Fibroblast of upper back skin (primary cell): Measurements from ENCODE around the gene CP.
"Not testable (repeated sequence)": the region's sequence is repeated elsewhere in the genome, so short reads cannot be mapped to it uniquely, and the experiment has no call there.

Experiments
- DNase-seq: peaks from one replicate; pipeline ENCODE4 v3.0.0-alpha.2; 2013

The CP gene

DNA sequence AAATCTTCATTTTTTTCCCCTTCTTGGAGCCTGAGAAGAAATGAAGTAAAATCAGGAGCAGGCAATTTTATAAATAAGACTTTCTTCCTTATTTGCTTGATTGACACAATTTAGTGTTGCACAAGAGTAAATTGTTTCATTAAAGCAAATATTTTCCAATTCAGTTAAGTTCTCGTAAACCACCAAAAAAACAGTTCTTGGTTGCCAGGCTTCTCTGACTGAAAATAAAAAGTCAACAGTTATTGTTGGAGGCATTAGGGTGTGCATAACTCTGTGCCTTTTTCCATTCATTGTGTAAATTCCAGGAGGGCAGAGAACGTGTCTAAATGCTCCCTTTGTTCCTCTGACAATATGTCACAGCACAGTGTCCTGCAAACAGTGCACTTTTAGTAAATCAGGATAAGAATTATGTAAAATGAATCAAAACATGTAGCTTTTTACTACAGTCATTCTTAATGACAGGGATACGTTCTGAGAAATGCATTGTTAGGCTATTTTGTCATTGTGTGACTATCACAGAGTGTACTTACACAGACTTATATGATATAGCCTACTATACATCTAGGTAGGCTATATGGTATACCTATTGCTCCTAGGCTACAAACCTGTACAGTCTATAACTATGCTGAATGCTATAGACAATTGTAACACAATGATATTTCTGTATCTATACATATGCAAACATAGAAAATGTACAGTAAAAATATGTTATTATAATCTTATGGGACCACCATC, at the start of gene CP:
Gene CP (minus strand): TSS at position 47 of the 735 bp plus-strand sequence. CDS start 37 bp downstream, at position 10.
- no peak for DNase-seq

DNA sequence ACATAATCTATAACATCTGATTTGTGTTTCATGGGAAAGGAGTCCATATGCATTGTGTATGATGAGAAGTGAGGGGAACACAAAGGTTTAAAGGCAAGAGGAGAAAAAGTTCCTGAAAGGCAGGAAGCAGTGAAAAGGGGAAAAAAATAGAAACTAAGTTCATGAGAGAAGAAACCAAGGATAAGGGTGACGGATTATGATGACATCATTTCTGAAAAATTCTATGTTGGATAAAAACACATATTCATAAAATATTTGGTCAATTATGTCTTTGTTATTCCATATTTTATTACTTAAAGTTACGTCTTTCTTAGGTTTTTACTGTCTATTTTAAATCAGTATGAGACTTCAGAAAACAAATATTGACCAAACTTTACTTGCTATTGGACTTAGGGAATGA, 48.6 kb upstream of the CP start:
- DNase-seq: peak; percentile 46

DNA sequence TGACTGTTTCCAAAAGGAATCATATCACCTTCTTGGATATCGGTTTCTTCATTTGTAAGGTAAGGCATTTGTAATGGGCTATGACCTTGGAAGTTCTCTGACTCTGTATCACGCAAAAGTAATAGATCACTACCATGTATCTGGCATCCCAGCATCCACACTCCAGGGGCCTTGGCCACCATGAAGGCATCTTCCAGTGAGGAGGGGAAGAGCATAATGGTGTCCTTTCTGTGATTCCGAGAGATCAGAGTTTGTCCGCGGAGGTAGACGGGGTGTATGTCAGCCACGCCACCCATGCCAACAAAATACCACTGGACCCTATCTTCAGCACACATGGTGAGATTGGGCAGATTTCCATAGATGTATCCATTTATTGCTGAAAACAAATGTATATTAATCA, 48.1 kb upstream of the CP start:
- DNase-seq: no peak

DNA sequence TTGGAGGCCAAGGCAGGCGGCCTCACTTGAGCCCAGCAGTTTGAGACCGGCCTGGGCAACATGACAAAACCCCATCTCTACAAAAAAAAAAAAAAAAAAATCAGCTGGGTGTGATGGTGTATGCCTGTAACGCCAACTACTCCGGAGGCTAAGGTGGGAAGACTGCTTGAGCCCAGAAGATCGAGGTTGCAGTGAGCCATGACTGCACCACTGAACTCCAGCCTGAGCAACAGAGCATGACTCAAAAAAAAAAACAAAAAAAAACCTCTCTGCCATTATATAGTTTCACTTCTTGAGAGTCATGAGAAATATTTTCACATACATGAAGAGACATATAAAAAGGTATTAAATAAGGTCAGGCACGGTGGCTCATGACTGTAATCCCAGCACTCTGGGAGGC, 45.9 kb upstream of the CP start:
- DNase-seq: no peak

DNA sequence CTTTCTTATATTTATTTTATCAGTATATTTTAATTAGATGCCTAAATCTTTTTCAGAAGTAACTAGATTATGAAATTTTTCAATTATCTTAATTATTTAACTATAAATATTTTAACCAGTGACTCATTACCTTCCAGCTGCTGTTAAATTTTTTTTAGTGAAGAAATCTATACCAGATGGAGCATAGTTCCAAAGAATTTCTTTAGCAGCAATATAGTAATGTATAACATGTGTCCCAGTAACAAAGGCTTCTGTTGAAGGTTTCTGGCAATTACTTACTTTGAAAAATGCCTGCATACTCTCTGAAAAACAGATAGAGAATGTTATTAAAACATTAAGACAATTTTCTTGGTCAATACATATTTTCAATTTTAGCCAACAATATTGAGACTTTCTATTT, 45.1 kb upstream of the CP start:
- DNase-seq: peak; percentile 76

DNA sequence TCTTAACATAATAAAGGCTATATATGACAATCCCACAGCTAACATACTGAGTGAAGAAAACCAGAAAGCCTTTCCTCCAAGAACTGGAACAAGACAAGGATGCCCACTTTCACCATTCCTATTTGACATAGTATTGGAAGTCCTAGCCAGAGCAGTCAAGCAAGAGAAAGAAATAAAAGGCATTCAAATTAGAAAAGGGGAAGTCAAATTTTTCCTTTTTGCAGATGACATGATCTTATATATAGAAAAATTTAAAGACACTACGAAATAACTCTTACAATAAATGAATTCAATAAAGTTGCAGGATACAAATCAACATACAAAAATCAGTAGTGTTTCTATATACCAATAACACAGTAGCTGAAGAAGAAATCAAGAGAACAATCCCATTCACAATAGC, 42.2 kb upstream of the CP start:
- no peak for DNase-seq

DNA sequence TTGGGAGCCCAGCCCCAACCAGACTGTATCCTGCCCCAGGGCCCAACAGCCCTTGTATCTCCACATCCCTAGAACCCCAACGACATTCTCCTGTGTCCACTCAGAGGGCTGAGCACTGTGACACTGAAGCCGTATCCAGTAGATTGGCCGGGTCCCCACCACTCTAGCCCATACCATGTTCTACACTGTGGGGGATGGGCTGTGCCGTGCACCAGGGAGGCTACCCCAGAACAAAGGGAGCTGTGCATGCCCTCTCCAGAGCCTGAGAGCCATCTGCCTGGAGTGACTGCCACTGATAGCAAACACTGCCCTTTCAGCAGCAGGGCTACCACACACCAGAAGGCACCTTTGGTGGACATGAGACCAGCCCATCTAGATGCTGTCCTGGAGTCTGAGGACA, 37.1 kb upstream of the CP start:
- DNase-seq: no peak

DNA sequence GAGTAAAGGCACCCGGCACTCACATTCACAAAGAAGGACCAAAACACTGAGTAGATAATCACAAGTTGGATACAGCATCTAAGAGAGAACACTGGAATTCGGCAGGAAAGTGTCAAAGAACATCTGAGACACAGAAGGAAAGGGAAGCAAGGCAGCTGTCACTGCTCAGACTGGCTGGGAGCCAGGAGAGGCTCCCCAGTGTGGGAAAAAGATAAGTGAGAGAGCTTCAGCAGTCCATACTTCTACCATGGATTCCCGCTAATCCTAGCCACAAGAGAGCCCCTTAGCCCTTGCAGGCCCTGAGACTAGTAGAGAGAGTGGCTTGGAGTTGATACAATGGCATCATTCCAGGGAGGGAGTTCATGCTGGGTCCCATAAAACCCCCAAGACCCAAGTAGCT, 36.7 kb upstream of the CP start:
- no peak for DNase-seq

DNA sequence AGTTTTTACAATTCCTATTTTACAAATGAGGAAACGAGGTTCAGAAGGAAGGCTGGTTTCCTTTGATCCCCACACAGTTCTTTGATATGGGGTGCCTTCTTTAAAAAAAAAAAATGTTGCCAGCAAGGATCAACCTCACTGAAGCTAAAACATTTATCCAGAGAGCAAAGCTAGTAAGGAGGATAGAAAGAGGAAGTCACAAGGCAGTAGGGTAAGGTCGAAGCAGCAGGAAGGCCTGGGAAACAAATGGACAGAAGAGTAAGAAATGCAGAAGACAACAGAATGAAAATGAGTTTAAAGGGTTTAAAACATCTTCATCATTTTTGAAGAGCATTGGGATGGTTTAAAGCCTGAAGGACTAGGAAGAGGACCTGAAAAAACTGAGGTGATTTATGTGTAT, 30.6 kb upstream of the CP start:
- DNase-seq: no peak

DNA sequence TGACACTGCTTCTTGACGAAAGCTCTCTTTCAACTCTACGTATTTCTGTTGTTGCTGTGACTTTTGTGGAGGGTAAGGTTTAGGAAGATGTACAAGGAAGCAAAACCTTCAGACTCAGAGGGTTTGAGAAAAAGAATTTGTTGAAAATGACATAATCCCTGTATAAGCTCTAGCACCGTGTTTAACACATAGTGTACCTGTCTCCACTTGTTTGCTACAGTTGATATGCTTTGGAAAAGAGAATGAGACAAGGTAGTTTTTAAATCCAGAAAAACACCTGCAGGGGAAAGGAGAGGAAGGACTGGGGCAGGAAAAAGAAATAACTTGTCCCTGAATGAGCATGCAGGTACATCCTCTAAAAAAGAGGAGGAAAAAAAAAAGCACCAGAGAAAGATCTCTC, 29.6 kb upstream of the CP start:
- no peak for DNase-seq

DNA sequence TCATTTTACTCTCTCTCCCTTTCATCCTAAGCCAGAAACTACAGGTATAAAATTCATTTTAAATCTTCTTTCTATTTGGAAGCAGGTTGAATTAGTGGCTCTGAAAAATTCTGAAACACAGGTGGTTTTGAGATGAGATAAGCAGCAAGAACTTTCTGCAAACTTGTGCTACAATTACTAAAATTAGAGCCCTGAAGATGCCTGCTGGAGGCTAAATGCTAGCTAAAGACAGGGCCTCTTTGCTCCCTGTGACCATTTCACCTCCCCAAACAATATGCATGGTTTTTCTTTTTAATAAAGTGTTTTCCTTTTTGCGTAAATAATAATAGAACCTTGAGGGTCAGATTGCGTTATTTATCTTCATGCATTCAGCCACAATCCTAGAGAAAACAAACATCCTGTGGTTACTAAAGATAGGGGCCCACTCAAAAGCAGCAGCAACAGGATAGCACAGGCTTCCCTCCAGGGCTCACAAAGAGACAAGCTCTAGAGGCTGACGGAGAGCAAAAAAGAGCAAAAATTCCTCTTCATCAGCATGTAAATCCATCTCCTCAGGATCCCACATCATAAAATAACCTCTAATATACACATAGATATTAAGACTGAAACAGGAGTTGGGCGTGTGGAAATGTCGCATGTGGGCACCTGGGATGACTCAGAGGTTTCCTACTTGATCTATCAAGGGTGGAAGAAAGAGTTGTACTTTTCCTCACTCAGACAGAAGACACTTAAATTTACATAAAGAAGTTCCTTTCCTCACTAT, 26.5 kb upstream of the CP start:
- DNase-seq: no peak

DNA sequence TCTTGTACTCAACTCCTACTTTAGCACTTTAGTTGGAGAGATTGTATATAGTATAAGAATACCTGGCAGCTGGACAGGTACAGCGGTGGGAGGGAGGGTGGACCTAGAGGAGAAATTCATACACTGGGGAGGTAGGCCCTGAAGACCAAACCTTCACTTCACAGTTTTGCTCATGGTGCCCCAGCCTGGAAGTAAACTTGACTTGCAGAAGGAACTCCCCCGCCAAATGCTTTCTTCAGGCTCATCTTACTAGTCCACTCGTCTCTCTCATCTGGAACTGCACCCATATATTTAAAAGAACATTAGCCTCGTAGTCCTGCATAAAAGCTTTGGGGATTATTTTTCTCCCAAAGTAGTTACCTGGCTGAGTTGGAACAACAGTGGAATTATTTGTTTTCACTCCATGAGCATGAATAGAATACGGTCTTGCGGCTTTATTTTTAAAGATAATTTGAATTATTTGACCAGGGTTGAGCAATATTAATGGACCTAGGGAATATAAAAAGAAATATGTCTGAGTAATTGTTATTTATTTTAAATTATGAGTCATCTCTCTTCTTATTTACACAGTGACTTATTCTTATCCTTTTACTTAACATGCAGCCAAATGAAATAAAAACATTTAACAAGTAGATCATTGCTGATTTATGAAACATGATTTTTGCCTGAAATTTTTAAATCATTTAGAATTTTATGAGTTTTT, 25.5 kb upstream of the CP start:
- DNase-seq: no peak

DNA sequence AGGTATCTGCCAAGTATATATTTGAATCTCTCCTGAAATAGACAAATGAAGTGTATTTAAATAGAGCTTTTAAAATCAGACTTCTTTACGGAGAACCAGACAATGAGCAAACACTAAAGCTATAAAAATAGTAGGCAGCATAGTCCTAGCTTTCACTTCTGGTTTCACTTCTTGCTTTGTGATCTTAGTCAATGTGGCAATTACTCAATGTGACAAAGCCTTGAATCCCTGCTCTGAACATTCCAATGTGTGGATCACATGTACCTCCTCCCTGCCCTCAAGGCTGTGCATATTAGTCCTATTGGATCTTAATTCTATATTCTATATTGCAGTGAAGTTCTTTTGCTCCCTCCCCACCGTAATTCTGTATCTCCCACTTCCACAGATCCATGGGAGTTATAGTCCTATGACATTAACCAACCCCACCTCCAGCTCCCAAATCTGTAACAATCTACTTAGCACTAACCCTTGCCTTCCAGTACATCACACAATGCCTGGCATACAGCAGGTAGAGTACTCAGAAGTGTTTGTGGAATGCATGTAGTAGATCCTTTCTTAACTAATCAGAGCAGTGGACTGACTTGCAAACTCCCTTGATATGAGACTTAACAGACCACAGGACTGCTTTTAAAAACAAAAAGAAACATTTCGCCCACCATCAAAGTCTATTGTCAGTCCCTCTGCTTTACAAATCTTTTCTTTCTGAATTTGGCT, 24.3 kb upstream of the CP start:
- DNase-seq: peak; percentile 58

DNA sequence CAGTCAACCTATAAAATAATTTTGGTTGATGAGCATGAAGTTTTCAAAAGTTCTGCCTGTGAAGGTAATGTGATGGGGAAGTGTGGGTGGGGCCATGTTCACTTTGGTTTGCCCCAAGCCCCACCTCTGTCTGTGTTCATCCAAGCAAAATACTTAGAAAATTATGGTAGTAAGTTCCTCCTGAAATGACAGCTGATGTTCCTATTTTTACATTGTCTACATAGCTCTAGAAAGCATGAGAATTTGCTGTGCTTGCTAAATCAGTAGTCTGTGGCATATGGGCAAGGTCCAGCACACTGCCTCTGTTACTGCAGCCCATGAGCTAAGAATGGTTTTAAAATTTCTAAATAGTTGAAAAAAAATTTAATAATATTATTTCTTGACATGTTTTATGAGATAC, 21.9 kb upstream of the CP start:
- DNase-seq: no peak

DNA sequence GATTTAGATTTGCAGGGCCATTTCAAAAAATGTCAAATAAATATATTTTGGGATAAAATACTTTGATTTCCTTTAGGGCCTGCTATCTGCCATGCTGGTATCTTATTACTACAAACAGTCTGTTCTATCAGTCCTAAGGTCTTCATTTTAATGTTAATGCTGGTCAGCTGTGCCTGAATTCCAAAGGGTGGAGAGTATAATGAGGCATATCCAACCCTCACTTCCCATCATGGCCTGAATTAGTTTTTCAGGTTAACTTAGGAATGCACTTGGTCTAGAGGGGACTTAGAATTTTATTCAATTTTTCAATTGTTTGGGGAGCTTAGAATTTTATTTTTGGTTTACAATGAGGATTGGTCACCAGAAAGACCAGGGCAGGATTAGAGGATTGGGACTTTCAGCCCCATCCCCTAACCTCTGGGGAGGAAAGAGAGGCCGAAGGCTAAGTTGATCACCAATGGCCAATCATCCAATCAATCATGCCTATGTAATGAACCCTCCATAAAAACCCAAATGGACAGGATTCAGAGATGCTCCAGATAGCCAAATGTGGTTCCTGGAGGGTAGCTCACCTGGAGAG, 17.8 kb upstream of the CP start:
- no peak for DNase-seq

DNA sequence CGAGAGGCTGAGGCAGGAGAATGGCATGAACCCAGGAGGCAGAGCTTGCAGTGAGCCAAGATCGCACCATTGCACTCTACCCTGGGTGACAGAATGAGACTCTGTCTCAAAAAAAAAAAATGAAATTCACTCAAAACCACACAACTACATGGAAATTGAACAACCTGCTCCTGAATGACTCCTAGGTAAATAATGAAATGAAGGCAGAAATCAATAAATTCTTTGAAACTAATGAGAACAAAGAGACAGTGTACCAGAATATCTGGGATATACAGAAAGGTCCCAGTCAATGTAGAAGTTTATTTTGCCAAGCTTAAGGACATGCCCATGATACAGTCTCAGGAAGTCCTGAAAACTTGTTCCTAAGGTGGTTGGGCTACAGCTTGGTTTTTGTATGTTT, 16.6 kb upstream of the CP start:
- DNase-seq: not testable (repeated sequence)

DNA sequence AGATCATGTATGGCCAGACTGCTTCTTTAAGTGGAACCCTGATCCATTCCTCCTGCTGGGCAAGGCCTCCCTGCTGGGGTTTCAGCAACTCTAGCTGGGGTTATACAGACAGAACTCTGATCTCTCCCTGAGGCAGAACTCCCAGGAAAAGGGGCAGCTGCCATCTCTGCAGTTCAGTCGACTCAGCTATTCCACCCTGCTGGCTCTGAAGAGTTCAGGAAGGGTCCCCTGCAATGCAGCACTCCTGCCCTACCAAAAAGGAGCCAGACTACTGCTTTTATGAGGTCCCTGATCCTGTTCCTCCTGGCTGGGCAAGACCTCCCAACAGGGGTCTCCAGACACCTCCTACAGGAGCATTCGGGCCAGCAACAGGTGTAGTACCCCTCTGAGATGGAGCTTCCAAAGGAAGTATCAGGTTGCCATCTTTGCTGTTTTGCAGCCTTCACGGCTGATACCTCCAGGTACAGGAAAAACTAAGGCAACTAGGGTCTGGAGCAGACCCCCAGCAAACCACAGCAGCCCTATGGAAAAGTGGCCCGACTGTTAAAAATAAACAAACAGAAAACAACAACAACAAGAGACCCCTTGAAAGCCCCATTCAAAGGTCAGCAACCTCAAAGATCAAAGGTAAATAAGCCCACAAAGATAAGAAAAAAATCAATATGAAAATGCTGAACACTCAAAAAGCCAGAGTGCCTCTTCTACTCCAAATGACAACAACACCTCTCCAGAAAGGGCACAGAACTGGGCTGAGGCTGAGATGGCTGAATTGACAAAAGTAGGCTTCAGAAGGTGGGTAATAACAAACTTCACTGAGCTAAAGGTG, 14.2 kb upstream of the CP start:
- DNase-seq: no peak

DNA sequence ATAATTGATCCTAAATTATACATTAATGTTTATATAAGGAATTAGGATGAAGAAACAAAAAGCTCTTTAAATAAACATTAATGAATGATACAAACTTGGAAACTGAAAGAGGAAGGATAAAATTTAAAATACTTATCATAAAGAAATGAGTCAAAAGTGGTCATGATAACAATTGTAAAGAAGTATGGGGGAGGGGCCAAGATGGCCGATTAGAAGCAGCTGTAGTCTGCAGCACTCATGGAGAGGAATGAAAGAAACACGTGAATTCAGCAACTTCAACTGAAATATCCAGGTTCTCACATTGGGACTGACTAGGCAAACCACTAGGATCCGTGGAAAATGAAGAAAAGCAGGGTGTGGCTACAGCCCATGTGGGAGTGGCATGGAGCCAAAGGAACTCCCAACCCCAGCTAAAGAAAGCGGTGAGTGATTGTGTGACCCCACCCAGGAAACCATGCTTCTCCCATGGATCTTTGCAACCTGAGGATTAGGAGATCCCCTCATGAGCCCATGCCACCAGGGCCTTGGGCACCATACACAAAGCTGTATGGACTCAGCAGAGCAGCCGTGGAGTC, 13.1 kb upstream of the CP start:
- no peak for DNase-seq

DNA sequence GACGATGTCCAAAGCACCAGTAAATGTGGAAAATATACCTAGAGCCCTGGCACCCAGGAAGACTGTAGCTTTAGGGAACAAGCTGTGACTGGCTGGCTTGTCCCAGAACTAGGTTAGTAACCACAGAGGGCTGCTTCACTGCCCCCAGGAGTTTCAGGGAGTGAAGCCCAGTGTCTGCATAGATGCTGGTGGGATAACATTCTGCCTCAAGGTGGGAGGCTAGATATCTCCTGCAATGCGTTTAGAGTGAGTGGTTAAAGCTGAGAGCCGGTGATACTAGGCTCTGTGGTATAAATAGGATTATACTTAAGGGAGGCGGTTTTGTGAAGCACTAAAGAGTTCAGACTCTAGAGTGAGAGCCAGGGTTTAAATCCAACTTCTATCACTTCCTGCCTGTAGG, 11.7 kb upstream of the CP start:
- DNase-seq: no peak

DNA sequence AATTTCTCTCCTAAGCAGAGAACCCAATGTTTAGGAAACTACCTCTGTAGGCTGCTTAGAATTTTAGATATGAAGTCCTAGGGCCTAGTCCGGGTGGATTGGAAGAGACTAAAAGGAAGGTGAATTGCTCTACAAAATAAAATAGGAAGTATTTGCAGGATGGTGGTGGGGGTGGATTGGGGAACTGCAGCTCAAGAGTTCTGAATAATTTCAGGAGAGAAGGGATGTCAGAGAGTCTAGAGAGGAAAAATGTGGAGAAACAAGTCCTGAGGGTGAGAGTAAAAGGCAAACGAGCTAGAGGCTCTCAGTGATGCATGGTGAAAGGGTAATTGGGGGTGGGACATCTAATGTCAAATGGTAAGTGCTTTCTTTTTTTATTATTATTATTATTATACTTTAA, 10.2 kb upstream of the CP start:
- no peak for DNase-seq

DNA sequence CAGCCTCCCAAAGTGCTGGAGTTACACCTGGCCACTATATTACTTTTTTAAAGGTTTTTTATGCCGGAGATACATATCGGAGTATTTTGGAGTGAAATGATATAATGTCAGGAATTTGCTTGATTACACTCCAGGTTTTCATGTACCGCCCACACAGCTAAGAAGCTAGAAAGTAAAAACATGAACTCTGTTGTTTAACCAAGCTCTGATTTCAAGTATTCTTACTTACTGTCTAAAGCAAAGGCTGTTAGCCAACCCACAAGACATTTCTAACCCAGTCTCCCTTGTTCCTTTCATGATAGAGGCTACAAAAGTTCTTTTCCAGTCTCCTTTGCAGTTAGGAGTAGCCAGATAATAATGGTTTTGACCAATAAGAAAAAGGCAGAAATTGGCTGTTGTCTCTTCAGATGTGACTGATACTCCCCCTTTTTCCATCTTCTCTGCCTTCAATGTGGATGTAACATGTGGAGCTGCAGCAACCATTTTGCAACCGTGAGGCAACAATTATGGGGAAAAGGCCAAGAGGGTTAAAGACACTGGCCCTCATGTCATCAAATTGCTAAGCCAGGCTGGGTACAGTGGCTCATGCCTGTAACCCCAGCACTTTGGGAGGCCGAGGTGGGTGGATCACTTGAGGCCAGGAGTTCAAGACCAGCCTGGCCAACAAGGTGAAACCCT, 6.1 kb upstream of the CP start:
- no peak for DNase-seq
